Hepatic stellate cell (primary cell): ENCODE data around the gene DDX3Y.

Experiments
- DNase-seq: peaks from one replicate; pipeline ENCODE4 v3.0.0; 2011; ENCODE audit warnings: low spot score

The DDX3Y gene

GRCh38 chrY:12904618-12905516 is at the start of gene DDX3Y:
Gene DDX3Y, plus strand, starts transcription at chrY:12904868. Its CDS starts 69 bp downstream, at chrY:12904937.
- no peak for DNase-seq

- no peak for DNase-seq
Measured at GRCh38 chrY:12855791-12856275, 48.8 kb upstream of the DDX3Y start.

GRCh38 chrY:12867960-12868359 is 36.7 kb upstream of the DDX3Y start:
- DNase-seq = no peak

- no peak for DNase-seq
Measured at GRCh38 chrY:12896973-12897372, 7.7 kb upstream of the DDX3Y start.

- no peak for DNase-seq
Measured at GRCh38 chrY:12898604-12899003, 6.1 kb upstream of the DDX3Y start.

GRCh38 chrY:12905517-12905872 is 827 bp downstream of the DDX3Y start:
- no peak for DNase-seq

- no peak for DNase-seq
Measured at GRCh38 chrY:12905895-12906294, 1.2 kb downstream of the DDX3Y start.

- no peak for DNase-seq
Measured at GRCh38 chrY:12913541-12913940, 8.9 kb downstream of the DDX3Y start.

- DNase-seq = no peak
Measured at GRCh38 chrY:12928043-12928442, 23.4 kb downstream of the DDX3Y start.

- no peak for DNase-seq
Measured at GRCh38 chrY:12941725-12942687, 37.3 kb downstream of the DDX3Y start.
